ENCODE results near the gene PKD1L1. TPM values are rescaled to one million over a fixed set of nuclear protein-coding genes. Genes with fewer than 3 reads are reported as not detected.

Gene PKD1L1
- total RNA-seq, 4 donors from 2014 or later, result 0.12 to 1.3 (median 0.45) TPM

DNA sequence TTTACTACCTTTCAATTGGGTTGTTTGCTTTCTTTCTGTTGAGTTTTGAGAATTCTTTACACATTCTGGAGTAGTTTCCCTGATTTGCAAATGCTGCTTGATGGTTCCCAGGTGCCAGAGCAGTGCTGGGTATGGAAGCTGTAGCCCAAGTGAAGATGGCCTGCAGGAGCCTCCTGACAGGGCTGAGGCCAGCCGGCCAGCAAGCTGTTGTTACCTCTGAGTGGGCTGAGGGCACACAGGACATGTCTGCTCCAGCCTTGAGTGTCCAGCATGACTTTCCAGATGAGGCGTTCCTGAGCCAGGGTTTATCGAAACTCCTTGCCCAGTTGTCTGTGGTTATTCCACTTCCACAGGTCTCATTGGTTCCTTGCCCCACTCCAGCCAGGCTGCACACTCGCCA lies 201.8 kb downstream of the PKD1L1 start:
- Histone ChIP-seq H3K4me3 (no peak overlapping the region), H3K9me3 (no peaks in the 10 kb centered on the region), H3K27ac (no peak overlapping the region), H3K27me3 (no peaks in the 10 kb centered on the region), H3K4me1 (no peaks in the 10 kb centered on the region), H3K36me3 (no peaks in the 10 kb centered on the region)
- no peak for ATAC-seq
- TF ChIP-seq POLR2AphosphoS5 (IDR thresholded peaks at IDR 0.05), result no peak
- no peak for TF ChIP-seq EP300 (IDR thresholded peaks at IDR 0.05)
- TF ChIP-seq, protein P1, sequence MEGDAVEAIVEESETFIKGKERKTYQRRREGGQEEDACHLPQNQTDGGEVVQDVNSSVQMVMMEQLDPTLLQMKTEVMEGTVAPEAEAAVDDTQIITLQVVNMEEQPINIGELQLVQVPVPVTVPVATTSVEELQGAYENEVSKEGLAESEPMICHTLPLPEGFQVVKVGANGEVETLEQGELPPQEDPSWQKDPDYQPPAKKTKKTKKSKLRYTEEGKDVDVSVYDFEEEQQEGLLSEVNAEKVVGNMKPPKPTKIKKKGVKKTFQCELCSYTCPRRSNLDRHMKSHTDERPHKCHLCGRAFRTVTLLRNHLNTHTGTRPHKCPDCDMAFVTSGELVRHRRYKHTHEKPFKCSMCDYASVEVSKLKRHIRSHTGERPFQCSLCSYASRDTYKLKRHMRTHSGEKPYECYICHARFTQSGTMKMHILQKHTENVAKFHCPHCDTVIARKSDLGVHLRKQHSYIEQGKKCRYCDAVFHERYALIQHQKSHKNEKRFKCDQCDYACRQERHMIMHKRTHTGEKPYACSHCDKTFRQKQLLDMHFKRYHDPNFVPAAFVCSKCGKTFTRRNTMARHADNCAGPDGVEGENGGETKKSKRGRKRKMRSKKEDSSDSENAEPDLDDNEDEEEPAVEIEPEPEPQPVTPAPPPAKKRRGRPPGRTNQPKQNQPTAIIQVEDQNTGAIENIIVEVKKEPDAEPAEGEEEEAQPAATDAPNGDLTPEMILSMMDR (IDR thresholded peaks at IDR 0.05), result no peak
- TF ChIP-seq POLR2A (IDR thresholded peaks at IDR 0.05), result no peak
- WGBS, 2 donors (ENCODE audit: low coverage in 1 of 2), result 83 to 100% methylated on average over 1 to 2 of the region's 4 CpGs

DNA sequence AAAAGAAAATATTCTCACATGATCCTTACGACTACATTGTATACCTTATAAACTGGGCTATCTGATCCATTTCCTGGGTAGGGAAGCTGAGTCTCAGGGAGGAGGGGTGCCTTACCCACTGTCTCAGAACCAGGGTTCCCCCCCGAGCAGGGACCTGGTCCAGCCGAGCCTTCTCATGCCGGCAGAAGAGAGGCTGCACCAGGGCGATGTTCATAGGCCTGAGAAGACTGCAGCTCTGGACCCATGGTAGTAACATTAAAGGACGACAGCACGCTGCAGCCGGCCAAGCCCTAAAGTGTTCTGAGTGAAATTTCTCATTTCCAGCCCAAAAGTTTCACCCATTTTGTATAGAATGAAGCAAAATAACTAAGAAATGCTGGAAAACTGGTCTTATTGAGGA lies 203.4 kb downstream of the PKD1L1 start:
- TF ChIP-seq POLR2A (IDR thresholded peaks at IDR 0.05) (no peak), EP300 (IDR thresholded peaks at IDR 0.05) (no peak), POLR2AphosphoS5 (IDR thresholded peaks at IDR 0.05) (no peak)
- TF ChIP-seq, protein P1 (IDR thresholded peaks at IDR 0.05), result no peak
- no peak for ATAC-seq

DNA sequence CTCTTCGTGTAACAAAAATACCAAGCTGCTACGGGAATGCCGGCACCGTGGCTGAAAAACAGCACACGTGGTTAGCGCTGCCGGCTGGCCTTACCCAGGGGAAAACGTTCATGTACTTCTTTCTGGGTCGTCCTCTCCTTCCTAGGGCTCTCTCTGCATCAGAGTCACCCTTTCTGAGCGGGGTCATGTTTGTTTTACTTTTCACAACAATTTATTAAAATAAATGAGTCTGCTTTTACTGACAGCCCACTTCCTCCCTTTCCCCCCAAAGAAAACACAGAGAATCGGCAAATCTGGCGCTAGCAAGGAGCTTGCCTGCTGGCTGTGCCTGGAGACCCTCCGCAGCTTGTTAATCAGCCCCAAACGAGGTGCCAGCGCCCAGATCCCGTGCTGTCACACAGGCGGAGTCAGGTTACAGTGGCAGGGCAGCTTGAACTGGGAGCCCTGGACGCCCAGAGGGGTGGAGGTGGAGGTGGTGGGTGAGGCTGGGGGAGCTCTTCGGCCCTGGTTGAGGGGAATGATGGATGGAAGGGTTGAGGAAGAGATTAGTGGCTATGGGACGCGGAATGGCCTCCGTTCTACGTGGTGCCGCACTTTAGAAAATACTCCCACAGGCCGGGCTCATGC lies 204.2 kb downstream of the PKD1L1 start:
- TF ChIP-seq, protein P1 (IDR thresholded peaks at IDR 0.05), result no peak
- TF ChIP-seq POLR2AphosphoS5 (IDR thresholded peaks at IDR 0.05) (no peak), POLR2A (IDR thresholded peaks at IDR 0.05) (no peak), EP300 (IDR thresholded peaks at IDR 0.05) (no peak)
- no peak for ATAC-seq
- no peaks in the 10 kb centered on the region for H3K27me3 ChIP-seq
- no peaks in the 10 kb centered on the region for H3K36me3 ChIP-seq
- 52 to 69% methylated on average over 15 to 16 of the region's 25 CpGs for WGBS, 2 donors (ENCODE audit: low coverage in 1 of 2)
- no peaks in the 10 kb centered on the region for H3K9me3 ChIP-seq
- no peak overlapping the region for H3K27ac ChIP-seq
- no peaks in the 10 kb centered on the region for H3K4me1 ChIP-seq
- H3K4me3 ChIP-seq, result no peak overlapping the region

More for the DNA sequence above, 203.4 kb downstream of the PKD1L1 start:
- Histone ChIP-seq H3K27ac (no peak overlapping the region), H3K4me1 (no peaks in the 10 kb centered on the region), H3K36me3 (no peaks in the 10 kb centered on the region), H3K9me3 (no peaks in the 10 kb centered on the region), H3K27me3 (no peaks in the 10 kb centered on the region), H3K4me3 (no peak overlapping the region)
- 92 to 100% methylated on average over 4 to 7 of the region's 8 CpGs for WGBS, 2 donors (ENCODE audit: low coverage in 1 of 2)

DNA sequence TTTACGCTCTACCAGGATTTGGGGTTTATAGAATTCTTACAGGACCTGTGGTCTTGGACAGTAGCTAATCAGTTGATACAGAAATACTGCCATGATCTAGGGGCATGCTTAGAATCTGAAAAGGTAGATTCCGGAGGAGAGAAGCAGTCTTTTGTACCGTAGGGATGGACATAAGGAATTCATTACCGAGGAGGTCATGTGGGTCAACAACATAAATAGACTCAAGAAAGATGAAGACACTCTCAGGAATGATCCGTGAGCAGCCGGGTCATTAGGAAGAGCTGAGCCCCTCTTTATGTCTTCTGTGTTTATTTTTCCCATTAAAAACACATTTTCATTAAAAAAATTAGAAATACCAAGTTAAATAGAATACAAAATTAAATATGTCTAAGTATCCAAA lies 206.3 kb downstream of the PKD1L1 start:
- WGBS, 2 donors (ENCODE audit: low coverage in 1 of 2), result 65 to 81% methylated on average over 6 of the region's 6 CpGs
- no peaks in the 10 kb centered on the region for H3K4me1 ChIP-seq
- no peaks in the 10 kb centered on the region for H3K36me3 ChIP-seq
- no peak for TF ChIP-seq POLR2A (IDR thresholded peaks at IDR 0.05)
- TF ChIP-seq POLR2AphosphoS5 (IDR thresholded peaks at IDR 0.05), result no peak
- no peak for TF ChIP-seq EP300 (IDR thresholded peaks at IDR 0.05)
- TF ChIP-seq, protein P1 (IDR thresholded peaks at IDR 0.05), result no peak
- no peaks in the 10 kb centered on the region for H3K9me3 ChIP-seq
- no peak for ATAC-seq
- H3K27me3 ChIP-seq, result no peaks in the 10 kb centered on the region
- H3K27ac ChIP-seq, result no peak overlapping the region
- H3K4me3 ChIP-seq, result no peak overlapping the region

DNA sequence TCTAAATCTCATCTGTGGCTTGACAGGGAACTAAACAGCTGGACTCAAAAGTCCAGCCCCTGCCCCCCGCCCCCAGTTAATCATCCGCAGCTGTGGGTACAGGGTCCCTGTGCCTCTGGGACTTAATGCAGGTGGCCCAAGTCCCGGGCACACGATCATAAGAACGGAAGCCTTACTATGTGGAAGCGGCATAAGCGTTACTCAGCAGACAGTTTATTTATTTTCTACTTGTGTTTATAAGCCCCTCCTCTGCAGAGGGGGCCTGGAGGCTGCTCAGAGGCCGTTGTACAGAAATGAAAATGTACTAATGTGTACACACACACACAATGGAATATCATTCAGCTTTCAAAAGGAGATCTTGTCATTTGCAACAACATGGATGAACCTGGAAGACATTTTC lies 208.4 kb downstream of the PKD1L1 start:
- no peaks in the 10 kb centered on the region for H3K4me1 ChIP-seq
- no peaks in the 10 kb centered on the region for H3K9me3 ChIP-seq
- WGBS, 2 donors (ENCODE audit: low coverage in 1 of 2), result 68 to 83% methylated on average over 5 to 7 of the region's 8 CpGs
- no peak overlapping the region for H3K27ac ChIP-seq
- H3K4me3 ChIP-seq, result no peak overlapping the region
- no peaks in the 10 kb centered on the region for H3K36me3 ChIP-seq
- H3K27me3 ChIP-seq, result no peaks in the 10 kb centered on the region
- TF ChIP-seq EP300 (IDR thresholded peaks at IDR 0.05) (no peak), POLR2A (IDR thresholded peaks at IDR 0.05) (no peak), POLR2AphosphoS5 (IDR thresholded peaks at IDR 0.05) (no peak)
- TF ChIP-seq, protein P1 (IDR thresholded peaks at IDR 0.05), result no peak
- ATAC-seq, result no peak

Data from gastroesophageal sphincter (tissue), 4 donors.